Ishikawa (cell line): ENCODE measurements around the gene DLX2.

ENCODE experiments used
- EGR1 ChIP-seq: IDR thresholded peaks from 2 replicates; pipeline ENCODE4 v1.6.1; 2012
- NFIC ChIP-seq: IDR thresholded peaks from 2 replicates; pipeline ENCODE4 v1.6.1; 2012
- TCF12 ChIP-seq: IDR thresholded peaks from 2 replicates; pipeline ENCODE4 v1.6.1; 2012; ENCODE audit warnings: low read depth
- ZBTB7A ChIP-seq: IDR thresholded peaks from 2 replicates; pipeline ENCODE4 v1.6.1; 2012; ENCODE audit warnings: low read depth
- TF ChIP-seq, protein P1 (sequence below): IDR thresholded peaks from 2 replicates; pipeline ENCODE4 v1.6.1; 2012; ENCODE audit warnings: low read depth, mild to moderate bottlenecking
- TF ChIP-seq, protein P2 (sequence below): IDR thresholded peaks from 2 replicates; pipeline ENCODE4 v1.6.1; 2012
- TF ChIP-seq, protein P3 (sequence below): IDR thresholded peaks from 2 replicates; pipeline ENCODE4 v1.6.1; 2012

GRCh38 chr2:172107690-172108586, 5.2 kb upstream of the DLX2 start:
- TF ChIP-seq EGR1, result no peak
- TF ChIP-seq TCF12, result no peak
- TF ChIP-seq, protein P1, sequence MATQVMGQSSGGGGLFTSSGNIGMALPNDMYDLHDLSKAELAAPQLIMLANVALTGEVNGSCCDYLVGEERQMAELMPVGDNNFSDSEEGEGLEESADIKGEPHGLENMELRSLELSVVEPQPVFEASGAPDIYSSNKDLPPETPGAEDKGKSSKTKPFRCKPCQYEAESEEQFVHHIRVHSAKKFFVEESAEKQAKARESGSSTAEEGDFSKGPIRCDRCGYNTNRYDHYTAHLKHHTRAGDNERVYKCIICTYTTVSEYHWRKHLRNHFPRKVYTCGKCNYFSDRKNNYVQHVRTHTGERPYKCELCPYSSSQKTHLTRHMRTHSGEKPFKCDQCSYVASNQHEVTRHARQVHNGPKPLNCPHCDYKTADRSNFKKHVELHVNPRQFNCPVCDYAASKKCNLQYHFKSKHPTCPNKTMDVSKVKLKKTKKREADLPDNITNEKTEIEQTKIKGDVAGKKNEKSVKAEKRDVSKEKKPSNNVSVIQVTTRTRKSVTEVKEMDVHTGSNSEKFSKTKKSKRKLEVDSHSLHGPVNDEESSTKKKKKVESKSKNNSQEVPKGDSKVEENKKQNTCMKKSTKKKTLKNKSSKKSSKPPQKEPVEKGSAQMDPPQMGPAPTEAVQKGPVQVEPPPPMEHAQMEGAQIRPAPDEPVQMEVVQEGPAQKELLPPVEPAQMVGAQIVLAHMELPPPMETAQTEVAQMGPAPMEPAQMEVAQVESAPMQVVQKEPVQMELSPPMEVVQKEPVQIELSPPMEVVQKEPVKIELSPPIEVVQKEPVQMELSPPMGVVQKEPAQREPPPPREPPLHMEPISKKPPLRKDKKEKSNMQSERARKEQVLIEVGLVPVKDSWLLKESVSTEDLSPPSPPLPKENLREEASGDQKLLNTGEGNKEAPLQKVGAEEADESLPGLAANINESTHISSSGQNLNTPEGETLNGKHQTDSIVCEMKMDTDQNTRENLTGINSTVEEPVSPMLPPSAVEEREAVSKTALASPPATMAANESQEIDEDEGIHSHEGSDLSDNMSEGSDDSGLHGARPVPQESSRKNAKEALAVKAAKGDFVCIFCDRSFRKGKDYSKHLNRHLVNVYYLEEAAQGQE, result no peak
- TF ChIP-seq, protein P2, sequence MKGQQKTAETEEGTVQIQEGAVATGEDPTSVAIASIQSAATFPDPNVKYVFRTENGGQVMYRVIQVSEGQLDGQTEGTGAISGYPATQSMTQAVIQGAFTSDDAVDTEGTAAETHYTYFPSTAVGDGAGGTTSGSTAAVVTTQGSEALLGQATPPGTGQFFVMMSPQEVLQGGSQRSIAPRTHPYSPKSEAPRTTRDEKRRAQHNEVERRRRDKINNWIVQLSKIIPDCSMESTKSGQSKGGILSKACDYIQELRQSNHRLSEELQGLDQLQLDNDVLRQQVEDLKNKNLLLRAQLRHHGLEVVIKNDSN, result no peak
- TF ChIP-seq NFIC, result no peak
- TF ChIP-seq, protein P3, sequence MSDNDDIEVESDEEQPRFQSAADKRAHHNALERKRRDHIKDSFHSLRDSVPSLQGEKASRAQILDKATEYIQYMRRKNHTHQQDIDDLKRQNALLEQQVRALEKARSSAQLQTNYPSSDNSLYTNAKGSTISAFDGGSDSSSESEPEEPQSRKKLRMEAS, result no peak
- no peak for TF ChIP-seq ZBTB7A
